Medulla oblongata (tissue), 1 donor: ENCODE data around the gene CDK15.
A peak's percentile ranks its signal among the peaks of the same experiment; 100 is the strongest.
"Not testable (repeated sequence)": the region's sequence is repeated elsewhere in the genome, so short reads cannot be mapped to it uniquely, and the experiment has no call there.

ENCODE experiments used
- DNase-seq: peaks from one replicate; pipeline ENCODE4 v3.0.0-alpha.2; 2015; ENCODE audit errors: extremely low spot score

CDK15 gene

DNA sequence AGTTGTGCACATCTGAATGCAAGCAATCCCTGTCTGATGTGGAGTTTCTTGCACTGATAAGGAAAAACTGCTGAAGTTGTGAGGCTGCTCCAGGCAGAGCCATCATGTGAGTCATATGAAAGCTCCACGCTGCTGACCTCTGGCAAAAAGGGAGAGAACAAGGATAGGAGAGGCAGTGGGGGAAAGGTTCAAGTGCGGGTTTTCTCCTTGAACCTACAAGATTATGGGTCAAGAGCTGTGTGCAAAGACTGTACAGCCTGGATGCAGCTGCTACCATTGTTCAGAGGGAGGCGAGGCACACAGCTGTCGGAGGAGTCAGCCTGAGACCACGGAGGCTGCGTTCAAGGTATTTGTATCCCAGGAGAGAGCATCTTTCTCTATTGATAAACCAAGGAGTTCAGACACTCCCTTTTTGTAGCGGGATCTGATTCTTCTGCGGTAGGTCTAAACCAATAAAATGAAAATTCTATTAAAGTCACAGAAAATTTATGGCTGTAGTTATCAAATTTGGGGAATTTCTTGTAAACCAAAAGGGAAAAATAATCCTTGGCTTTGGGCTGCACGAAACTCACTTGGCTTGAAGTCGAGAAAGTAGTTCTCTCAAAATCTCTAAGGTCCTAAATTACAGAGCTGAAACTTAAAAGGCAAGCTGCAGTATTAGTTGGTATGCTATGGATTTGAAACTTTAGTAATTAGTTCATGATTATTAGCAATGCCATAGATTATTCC is at the start of gene CDK15:
TSS of gene CDK15 (plus strand) at position 96 of the 729 bp plus-strand sequence. CDS start at position 224, 128 bp downstream.
- no peak for DNase-seq

DNA sequence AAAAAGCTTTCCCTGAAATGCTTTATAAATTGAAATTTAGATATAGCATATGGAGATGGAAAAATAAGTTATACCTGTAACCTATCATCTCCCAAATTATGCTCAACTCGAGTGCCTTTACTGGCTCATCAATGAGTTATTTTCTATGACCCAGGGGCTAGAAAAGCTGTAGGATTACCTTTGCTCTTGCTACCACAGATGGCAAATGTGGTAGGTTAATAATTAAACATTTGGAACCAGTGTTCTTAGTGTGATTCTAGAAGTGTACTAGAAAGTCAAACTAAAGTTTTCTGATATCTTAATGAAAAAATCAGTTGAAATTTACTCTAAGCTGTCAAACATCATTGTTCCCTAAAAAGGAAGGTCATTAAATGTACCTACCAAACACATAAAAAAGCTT is 48.1 kb upstream of the CDK15 start:
- no peak for DNase-seq

DNA sequence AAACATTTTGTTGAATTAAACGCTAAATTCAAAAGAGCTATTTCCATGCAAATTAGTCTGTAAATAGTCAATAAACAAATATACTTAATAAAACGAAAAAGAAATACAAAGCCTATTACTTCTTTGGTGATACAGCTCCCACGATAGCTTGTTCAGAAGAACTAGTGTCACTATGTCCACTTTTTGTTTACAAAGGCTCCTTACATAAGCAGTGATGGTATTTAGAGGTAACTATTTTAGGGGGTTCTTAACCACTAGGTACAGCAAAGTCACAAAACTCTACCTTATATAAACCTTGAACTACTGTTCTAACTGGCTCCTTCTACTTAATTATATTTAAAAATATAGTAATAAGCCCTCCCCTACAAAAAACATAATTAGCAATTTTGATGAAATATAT is 47.5 kb upstream of the CDK15 start:
- DNase-seq, result no peak

DNA sequence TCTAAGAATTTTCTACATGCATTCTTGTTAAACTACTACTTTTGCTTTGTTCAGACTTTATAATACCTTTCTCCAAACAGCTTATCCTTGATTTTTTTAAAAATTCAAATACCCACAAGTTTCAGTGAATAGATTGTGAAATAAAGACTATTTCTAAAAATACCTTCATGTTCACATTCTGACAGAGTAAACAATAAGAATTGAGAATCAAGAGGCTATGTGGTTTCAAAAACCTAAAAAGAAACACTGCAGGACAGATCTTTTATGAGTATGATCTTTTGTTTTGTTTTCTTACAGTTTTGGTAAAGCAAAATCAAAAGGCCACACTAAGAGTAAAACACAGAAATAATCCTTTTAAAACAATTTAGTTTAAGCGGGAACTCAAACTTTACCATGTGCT is 46.8 kb upstream of the CDK15 start:
- DNase-seq, result no peak

DNA sequence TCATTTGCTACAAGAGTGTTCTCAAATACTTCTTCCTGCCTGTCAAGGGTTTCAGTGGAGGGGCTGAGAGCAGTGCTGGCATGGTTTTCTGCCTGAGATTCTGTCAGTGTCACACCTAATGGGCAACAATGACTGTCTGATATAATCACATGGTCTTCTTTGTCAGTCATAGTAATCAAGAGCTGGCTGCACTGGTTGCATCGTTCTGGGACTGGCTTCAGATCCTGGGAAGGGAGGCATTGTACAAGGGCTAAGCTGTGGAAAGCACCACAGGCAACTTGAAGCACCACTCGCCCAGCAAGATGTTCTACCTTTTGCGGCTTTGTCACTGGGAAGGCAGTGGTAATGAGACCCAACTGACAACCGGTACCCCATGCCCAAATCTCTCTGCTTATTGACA is 45.2 kb upstream of the CDK15 start:
- no peak for DNase-seq

DNA sequence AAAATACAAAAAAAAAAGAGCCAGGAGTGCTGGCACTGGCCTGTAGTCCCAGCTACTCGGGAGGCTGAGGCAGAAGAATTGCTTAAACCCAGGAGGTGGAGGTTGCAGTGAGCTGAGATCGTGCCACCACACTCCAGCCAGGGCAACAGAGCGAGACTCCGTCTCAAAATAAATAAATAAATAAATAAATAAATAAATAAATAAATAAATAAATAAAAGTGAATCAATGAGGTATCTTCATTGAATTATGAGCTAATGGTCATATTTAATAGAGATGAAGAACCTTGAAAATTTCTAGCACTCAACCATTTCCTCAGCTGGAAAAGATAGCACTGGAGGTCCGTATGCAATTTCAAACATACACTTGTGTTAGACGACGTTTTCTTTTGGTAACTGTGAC is 41.9 kb upstream of the CDK15 start:
- not testable (repeated sequence) for DNase-seq

DNA sequence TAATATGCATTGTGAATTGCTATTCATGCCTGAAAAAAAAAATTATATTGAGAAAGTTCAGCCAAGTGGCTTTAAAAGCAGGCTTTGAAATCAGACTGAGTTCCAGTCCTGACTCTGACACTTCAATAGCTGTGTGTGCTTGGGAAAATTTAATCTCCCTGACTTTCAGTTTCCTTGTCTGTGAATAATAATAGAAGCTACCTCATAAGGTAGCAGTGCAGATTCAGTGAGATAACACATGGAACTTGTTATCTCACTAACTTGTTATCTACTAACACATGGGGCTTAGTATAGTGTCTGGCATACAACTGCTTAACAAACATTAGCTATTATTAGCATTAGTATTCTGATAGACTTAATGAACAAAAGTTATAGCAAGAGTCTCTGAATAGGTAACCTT is 40.5 kb upstream of the CDK15 start:
- DNase-seq, result no peak

DNA sequence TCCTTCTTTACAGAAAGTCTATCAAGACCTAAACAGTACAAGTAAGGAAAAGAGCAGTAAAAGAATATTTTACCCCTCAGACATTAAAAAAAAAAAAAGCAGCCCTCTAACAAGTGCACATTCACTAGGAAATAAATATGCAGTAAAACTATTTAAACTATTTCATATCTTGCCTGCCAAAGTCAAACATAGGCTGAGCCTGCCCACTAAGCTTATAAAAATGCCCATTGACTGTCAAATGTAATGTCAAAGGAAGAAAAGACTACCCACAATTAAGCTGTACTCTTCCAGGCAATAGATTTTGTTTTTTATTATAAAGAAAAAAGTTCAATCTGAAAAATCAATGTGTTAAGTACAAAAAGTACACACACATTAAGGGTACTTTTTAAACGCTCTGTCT is 37.4 kb upstream of the CDK15 start:
- DNase-seq, result no peak

DNA sequence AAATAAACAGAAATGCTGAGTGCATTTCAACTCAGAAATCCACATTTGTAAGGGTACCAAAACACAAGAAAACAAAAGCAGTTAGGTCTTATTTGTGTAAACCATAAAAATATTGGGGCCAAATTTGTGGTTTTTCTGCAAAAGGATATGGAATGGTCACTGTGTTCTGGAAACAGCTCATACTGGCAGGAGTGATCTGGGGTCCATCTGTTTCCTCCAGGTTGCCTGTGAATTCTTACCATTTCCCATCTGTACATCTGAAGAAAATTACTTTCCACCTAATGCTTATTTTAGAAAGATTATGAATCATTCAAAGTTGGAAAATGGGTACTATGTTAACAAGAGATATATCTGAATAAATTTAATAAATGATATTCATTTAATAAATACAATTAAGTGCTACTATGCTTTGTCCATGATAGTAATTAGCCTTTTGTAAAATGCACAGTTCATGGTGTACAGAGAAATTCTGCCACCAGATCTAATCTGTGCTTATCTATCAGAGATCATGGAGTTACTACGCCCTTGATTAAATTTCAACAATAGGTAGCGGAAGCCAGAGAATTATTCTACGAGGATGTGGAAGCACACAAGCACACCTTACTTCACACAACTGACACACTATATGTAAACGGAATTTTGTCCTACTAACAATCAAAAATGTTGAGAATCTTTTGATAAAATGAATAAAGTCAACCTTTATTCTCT is 36.5 kb upstream of the CDK15 start:
- no peak for DNase-seq

DNA sequence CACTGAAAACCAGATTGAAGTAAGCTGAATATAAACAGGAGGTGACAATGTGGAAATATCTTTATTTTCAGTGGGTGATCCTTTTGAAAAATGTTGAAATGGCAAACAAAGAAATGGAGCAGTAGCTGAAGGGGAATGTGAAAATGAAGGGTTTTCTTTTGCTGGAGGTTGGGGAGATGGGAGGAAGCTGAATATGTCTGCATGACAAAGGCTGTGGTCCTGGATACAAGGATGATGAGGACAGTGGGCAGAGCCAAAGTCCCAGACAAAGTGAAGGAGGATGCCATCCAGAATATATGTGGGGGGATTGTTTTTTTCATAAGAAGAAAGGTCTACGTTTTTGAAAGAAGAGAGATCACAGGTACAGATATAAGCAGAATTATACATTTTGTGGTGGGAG is 32.3 kb upstream of the CDK15 start:
- no peak for DNase-seq

DNA sequence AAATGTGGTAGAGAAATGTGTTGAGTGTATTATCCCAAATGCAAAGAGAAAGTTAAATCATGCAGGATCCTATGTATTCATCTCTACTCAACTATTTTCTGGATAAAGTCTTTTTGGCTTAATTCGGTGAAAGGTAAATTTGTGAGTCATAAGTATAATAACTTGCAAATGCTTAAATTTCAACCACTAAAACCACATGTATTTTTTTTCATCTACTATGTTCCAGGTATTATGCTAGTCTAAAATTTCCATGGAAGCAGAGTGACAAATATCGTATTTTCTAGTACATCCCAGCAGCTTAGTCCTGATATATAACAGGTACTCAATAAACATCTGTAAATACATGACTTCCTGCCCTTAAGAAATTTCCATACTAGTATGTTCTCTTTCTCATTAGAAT is 31.8 kb upstream of the CDK15 start:
- DNase-seq, result no peak

DNA sequence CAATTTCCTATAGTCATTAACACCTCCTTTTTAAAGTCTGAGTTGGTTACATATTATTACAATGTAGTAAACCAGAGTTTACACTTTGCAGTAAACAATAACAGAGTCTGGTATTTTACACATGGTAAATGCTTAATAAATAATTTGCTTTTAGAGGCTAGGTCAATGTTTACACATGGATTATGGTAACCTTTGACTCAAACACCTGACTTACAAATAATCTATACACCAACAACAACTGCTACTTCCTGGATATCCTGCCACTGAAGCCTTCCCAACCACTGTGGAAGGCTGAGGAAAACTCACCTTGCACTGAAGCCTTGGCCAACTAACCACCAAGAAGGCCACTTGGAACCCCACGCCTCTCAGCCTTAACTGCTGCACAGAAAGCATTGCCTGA is 31.0 kb upstream of the CDK15 start:
- DNase-seq, result no peak

DNA sequence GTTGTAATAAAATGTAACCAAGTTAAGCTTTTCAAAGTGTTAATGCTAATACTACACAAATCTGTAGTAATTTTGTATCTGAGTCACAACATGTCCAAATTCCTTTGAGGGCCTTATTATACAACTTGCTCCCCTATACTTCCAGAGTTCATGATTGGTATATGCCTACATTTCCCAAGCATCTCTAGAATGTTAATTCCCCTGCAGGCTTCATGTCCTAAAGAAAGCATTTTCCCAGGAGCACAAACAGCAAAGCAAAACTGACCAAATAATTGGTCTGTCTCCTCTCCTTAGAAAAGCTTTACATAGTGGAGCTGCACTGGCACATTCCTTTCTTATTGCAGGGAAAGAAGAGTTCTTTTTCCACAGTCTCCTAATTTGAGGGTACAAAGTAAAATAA is 29.3 kb upstream of the CDK15 start:
- DNase-seq, result no peak

DNA sequence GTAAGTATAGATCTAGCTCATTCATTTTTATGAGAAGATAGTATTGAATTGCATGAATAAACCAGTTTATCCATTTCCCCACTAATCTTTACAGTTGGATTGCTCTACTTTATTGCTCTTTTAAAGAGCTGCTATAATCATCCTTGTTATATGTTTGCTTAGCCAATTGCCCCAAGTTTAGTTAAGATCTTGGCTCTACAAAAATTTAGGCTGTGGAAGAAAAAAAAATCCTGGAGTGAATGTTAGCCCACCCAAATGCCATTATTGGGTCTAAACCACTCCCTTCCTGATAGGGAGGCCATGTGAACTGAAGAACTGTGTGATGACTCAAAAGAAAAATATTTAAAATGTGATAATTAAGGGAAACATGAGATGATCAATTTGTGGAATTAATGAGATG is 28.5 kb upstream of the CDK15 start:
- no peak for DNase-seq

DNA sequence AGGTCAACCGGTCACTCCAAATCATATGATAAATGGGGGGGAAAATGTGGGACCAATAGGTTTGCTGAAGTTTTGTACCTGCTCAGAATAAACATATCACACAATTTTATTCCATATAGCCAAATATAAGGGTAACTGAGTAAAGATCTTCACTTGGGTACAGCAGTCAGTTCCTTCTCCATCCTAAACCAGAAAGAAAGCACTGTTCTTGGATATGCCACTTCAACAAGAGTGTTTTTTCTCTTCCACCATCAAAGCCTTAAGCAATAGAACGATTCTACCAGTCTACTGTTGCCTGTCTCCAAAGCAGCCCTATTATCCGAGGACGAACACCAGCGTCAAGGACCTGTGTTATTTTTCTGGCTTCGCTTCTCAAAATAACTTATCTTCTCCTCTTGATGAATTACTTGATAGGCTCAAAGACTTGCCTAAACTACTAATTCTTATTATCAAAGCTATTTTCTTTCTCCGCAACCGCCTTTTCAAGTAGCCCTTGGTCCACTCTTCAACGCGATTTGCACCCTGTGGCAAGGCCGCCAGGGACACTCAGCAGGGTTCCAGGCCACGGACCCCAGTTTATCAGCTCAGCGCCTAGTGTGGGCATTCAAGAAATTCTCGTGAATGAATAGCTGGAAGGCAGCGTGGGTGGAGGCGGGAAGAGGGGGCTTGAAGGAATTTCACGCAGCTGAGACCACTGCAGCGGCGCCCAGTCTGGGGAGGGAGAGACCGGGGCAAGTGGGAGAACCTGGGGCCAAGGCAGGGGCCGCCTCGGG is 26.2 kb upstream of the CDK15 start:
- peak; percentile 22 for DNase-seq

DNA sequence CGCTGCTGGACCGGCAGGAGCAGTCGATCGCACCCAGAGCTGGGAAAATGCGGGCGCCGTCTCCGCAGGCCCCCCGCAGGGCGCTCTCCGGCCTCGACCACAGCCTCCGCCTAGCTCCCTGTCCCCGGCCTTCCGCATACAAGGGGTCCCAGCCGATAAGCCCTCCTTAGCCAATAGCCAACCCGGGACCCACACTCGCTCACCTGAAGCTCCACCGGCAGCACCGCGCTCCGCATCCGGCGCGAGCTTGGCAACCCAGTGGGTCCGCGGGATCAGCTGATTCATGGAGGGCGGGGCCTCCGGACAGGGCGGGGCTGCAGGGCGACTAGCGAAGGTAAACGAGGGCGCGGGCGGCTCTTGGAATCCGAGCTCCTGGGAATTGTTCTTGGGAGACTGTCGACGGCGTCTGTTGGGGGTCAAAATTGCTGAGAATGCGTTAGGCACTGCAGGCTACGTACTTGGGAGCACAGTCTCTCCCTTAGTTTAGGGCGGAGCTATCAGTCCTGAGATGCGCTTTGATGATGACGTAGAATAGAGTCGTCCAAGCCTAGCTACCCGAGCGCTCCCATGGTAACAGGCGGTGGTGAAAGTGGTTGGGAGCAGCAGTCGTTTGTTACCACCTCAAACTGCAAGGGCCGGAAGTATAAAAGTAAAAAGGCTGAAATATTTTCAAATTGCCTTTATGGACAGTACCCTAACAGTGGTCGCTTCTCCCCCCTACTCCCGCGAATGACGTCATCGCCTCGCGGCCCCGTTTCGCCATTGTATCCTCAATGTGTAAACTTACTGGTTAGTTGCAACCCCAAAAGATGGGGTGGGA is 25.5 kb upstream of the CDK15 start, which contains the start of gene ALS2:
TSS of gene ALS2 (minus strand) at position 260 of the 820 bp plus-strand sequence. CDS start 12,048 bp downstream, outside the sequence.
- DNase-seq, result peak; percentile 98

DNA sequence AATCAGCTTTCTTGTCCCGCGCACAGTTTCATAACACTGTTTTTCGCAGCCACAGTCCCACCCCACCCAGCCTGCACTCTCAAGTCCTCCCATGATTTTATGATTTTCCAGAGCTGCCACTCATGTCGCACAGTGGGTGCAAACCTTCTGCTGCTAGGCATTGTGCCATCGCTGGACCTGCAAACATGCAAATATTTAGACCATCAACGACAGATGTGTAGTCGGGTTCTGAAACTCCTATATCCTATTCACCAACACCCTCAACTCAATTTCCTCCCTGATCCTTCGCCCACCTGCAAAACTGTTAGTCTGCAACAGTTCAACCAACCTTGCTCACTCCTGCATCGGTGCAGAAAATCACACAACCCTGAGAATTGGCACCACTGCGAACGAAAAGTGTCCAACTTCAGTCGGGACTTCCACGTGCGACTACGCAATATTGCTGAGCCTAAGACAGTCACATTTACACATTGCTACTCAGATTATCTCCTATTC is 24.7 kb upstream of the CDK15 start:
- DNase-seq, result peak; percentile 27

DNA sequence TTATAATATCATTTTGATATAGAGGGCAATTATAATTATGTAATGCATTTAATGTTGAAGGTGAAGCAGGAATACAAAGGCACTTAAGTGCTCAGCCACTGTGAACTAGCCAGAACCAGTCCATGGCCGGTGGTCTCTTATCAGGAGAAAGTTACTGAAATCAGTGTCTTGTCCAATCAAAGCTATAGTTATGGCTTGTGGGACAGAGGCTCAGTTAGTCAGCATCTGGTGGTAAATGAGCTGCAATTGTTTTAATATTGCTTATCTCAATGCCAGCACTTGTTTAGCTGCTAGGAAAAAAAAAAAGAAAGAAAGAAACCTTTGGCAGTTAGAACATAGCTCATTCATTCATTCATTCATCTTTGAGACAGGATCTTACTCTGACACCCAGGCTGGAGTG is 21.8 kb upstream of the CDK15 start:
- DNase-seq, result no peak

DNA sequence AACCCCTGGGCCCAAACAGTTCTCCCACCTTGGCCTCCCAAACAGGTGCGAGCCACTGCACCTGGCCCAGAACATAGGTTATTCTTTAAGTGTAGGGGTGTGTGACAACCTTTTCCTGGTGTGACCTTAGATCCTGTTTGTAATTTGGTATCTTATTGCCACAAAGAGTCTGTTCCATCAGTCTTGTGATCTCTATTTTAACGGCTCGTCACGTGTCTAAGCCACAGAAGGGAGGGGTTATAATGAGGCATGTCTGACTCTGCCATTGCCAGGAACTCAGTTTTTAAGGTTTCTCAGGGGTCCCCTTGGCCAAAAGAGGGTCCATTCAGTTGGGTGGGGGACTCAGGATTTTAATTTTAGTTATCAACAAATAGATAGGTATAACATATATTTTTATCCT is 21.2 kb upstream of the CDK15 start:
- no peak for DNase-seq

DNA sequence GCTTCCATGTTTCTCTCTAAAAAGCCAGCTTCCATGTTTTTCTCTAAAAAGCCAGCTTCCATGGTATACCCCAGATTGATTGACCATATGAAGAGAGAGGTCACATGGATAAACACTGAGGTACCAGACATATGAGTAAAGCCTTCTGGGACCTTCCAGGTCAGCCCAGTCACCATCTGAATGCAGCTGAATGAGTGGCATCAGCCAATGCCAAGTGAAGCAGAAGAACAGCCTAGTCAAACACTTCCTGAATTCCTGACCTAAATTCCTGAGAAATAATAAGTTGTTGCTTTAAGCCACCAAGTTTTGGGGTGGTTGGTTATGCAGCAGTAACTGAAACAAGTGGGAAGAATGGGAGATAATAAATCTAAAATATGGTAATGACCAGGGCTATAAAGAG is 19.9 kb upstream of the CDK15 start:
- DNase-seq, result no peak

DNA sequence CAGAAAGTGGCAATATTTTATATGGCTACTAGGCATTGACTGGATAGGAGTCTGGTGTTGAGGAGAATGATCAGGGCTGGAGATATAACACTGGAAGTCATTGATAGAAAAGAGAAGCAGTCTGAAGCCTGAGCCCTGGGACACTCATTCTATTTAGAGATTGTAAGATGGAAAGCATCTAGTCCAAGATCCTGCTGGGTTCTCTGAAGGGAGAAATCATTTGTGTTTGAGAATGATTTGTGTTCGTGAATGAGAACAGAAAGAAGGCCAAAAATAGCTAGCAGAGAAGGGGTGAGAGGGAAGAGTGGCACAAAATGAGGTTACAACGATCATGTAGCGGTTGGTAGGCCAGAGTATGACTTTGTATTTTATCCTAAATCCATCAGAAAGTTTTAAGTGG is 18.0 kb upstream of the CDK15 start:
- no peak for DNase-seq

DNA sequence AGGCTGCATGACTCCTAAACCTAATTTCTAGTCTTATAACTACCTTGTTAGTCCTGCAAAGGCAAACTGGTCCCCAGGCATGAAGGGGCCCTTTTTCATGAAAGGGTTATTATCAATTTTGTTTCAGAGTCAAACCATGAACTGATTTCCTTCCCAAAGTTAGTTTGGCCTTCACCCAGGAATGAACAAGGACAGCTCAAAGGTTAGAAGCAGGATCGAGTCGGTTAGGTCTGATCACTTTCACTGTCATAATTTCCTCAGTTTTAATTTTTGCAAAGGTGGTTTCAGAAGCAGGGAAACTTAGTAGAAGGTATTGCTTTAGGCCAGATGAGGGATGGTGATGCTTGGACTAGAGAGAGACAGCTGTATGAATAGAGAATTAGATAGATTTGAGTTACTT is 16.9 kb upstream of the CDK15 start:
- no peak for DNase-seq
